Esophagus muscularis mucosa (tissue), 4 donors: ENCODE results near the gene PDZD11. TPM values are rescaled to one million over a fixed set of nuclear protein-coding genes. Genes with fewer than 3 reads are reported as not detected.

Experiments used
- DNase-seq: peaks from one replicate; pipeline ENCODE4 v3.0.0-alpha.2; 2017; ENCODE audit errors: extremely low spot score
- H3K27ac ChIP-seq, 4 donors: fragments of 200-600 bp; sonication (generic); replicated peaks in 1 of 4; 1 replicate in 3 of 4; 2 replicates in 1 of 4; pipeline ENCODE4 v1.5.1; 2016 to 2019; ENCODE audit warnings: mild to moderate bottlenecking in 1 of 4
- H3K27me3 ChIP-seq, 4 donors: fragments of 200-600 bp; sonication (generic); one replicate each; pipeline versions ENCODE4 v1.5.1 to v1.6.0; 2016 to 2019
- H3K36me3 ChIP-seq, 4 donors: fragments of 200-600 bp; sonication (generic); one replicate each; pipeline ENCODE4 v1.5.1; 2016 to 2019
- H3K4me1 ChIP-seq, 4 donors: fragments of 200-600 bp; sonication (generic); one replicate each; pipeline ENCODE4 v1.5.1; 2016 to 2019
- H3K4me3 ChIP-seq, 4 donors: fragments of 200-600 bp; sonication (generic); 1 replicate in 2 of 4; 2 replicates in 2 of 4; pipeline ENCODE4 v1.5.1; 2016 to 2019; ENCODE audit warnings: mild to moderate bottlenecking in 4 of 4, moderate library complexity in 1 of 4
- H3K9me3 ChIP-seq, 4 donors: fragments of 200-600 bp; sonication (generic); 1 replicate in 3 of 4; 2 replicates in 1 of 4; pipeline ENCODE4 v1.5.1; 2016 to 2019
- EP300 ChIP-seq: sonication (generic); formaldehyde crosslinking; IDR thresholded peaks from one replicate; pipeline ENCODE4 v1.6.1; 2017; ENCODE audit warnings: antibody characterized with exemption
- POLR2A ChIP-seq: fragments of 450-650 bp; IDR thresholded peaks from one replicate; pipeline ENCODE4 v1.6.1; 2017; ENCODE audit warnings: antibody characterized with exemption, moderate library complexity, mild to moderate bottlenecking, low read depth
- POLR2AphosphoS5 ChIP-seq, 2 donors: sonication (generic); formaldehyde crosslinking; IDR thresholded peaks; one replicate each; pipeline ENCODE4 v1.6.1; 2017; ENCODE audit warnings: antibody characterized with exemption in 2 of 2
- WGBS: methylation state at CpG from one replicate; pipeline ENCODE4 v1.1.5; 2018; 5-methylcytosine and 5-hydroxymethylcytosine counted together
- intact Hi-C: fragments of 100-400 bp; cut with DNase I; formaldehyde crosslinking; loops from one replicate; pipeline ENCODE4 v1.15.1; 2023
- total RNA-seq, 4 donors: library from RNA; depleted of rRNA; stranded (reverse); fragments of >200 nt; gene quantifications; one replicate each; pipeline versions ENCODE4 v1.1.0 to v1.2.1, GENCODE V29; 2016
- TF ChIP-seq, protein P1 (sequence below), 3 experiments: fragments of 200-600 bp in 2 of 3; fragments of 450-650 bp in 1 of 3; sonication (generic) in 2 of 3; IDR thresholded peaks; one replicate each; pipeline ENCODE4 v1.5.1; 2017 to 2019; ENCODE audit warnings: antibody characterized with exemption in 3 of 3, mild to moderate bottlenecking in 2 of 3, moderate library complexity in 1 of 3

PDZD11 gene, protein sequence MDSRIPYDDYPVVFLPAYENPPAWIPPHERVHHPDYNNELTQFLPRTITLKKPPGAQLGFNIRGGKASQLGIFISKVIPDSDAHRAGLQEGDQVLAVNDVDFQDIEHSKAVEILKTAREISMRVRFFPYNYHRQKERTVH
- 10 to 100 TPM; 26.0 to 32.9 (median 29.4) TPM for total RNA-seq

DNA sequence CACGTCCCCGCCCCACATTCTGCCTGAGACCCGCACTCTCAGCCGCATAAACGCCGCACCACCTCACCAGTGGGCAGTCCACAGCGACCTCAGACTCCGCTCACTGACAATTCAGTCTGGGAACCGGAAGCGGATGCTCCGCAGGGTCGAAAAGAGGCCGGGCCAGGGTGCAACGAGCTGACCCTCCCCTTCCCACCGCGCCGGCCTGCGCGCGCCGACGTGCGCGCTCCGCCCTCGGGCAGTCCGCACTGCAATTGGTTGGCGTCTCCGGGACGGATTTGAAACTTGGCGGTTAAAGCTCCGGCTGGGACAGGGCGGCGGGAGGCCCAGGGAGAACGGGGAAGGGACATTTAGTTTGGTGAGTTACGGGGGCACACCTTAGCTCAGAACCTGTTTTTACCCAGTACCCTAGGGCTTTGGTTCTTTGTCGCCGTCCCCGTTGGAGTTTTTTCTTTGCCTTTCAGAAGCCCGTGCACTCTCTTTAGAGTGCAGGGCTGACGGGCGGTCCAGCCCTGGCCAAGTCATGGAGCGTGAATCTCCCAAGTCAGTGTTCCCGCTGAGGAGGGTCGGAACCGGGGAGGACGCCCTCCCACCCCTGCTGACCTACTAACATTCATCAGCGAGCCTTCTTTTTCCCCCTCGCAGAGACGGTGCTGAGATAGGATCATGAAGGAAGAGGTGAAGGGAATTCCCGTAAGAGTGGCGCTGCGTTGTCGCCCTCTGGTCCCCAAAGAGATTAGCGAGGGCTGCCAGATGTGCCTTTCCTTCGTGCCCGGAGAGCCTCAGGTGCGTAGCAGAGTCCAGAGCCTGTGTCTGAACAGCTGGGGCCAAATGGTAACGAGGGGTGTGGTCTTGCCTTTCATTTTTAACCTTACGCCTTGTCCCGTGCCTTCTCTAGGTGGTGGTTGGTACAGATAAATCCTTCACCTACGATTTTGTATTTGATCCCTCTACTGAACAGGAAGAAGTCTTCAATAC is at the start of gene PDZD11, which contains the start of gene KIF4A:
TSS of gene PDZD11 (minus strand) at position 135 of the 978 bp plus-strand sequence. CDS start 586 bp downstream, outside the sequence.
TSS of gene KIF4A (plus strand) at position 312 of the 978 bp plus-strand sequence. CDS start at position 667, 355 bp downstream.
- intact Hi-C loops: loop anchor here (10.0 kb wide), 1 partner anchor 145 kb away; no protein-coding TSS in a partner anchor

DNA sequence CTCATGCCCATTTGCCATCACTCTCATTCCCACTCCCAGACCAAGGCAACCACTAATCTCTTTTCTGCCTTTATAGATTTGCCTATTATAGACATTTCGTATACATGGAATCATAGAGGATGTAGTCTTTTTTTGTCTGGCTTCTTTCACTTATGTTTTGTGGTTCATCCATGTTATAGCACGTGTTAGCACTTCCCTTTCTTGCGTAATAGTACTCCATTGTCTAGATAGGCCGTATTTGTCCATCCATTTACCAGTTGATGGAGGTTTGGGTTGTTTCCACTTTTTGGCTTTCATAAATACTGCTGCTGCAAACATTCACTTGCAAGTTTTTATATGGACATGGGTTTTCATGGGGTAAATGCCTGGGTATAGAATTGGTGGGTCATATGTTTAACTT is 48.6 kb upstream of the PDZD11 start:
- DNase-seq: no peak
- Histone ChIP-seq H3K9me3 (no peaks in the 10 kb centered on the region), H3K4me3 (no peak overlapping the region), H3K27me3 (peaks cover 0 to 5% (median 0%) of the 10 kb centered on the region in 4 donors), H3K36me3 (no peaks in the 10 kb centered on the region), H3K4me1 (no peaks in the 10 kb centered on the region), H3K27ac (no peak overlapping the region)
- intact Hi-C loops: no loop called here
- WGBS: 77% methylated on average over 4 of the region's 4 CpGs
- TF ChIP-seq, protein P1, sequence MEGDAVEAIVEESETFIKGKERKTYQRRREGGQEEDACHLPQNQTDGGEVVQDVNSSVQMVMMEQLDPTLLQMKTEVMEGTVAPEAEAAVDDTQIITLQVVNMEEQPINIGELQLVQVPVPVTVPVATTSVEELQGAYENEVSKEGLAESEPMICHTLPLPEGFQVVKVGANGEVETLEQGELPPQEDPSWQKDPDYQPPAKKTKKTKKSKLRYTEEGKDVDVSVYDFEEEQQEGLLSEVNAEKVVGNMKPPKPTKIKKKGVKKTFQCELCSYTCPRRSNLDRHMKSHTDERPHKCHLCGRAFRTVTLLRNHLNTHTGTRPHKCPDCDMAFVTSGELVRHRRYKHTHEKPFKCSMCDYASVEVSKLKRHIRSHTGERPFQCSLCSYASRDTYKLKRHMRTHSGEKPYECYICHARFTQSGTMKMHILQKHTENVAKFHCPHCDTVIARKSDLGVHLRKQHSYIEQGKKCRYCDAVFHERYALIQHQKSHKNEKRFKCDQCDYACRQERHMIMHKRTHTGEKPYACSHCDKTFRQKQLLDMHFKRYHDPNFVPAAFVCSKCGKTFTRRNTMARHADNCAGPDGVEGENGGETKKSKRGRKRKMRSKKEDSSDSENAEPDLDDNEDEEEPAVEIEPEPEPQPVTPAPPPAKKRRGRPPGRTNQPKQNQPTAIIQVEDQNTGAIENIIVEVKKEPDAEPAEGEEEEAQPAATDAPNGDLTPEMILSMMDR (IDR thresholded peaks at IDR 0.05): no peak
- TF ChIP-seq EP300: no peak
- TF ChIP-seq POLR2A: no peak
- TF ChIP-seq POLR2AphosphoS5 (IDR thresholded peaks at IDR 0.05): no peak

More for the DNA sequence above, at the start of gene PDZD11, which contains the start of gene KIF4A:
- peak; percentile 92 for DNase-seq
- WGBS: 31% methylated on average over 44 of the region's 62 CpGs
- Histone ChIP-seq H3K9me3 (no peaks in the 10 kb centered on the region), H3K36me3 (peaks cover 0 to 31% (median 17%) of the 10 kb centered on the region in 4 donors), H3K4me1 (peaks cover 8 to 15% (median 12%) of the 10 kb centered on the region in 4 donors), H3K27me3 (no peaks in the 10 kb centered on the region), H3K27ac (peak within 1 kb of the TSS; percentile 58 to 80 (median 73)), H3K4me3 (peak within 1 kb of the TSS; percentile 53 to 63 (median 56))
- TF ChIP-seq POLR2A: no peak
- peak; percentile 32 to 66 for TF ChIP-seq POLR2AphosphoS5 (IDR thresholded peaks at IDR 0.05)

DNA sequence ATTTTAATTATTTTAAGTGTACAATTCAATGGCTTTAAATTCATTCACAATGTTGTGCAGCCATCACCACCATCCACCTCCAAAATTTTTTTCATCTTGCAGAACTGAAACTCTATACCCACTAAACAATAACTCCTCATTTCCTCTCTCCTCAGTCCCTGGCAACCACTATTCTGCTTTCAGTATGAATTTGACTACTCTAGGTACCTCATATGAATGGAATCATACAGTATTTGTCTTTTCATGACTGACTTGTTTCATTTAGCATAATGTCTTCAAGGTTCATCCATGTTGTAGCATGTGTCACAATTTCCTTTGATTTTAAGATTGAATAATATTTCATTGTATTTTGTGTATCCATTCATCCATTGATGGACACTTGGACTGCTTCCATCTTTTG is 47.0 kb upstream of the PDZD11 start:
- H3K4me3 ChIP-seq: no peak overlapping the region
- H3K36me3 ChIP-seq: no peaks in the 10 kb centered on the region
- TF ChIP-seq EP300 (no peak), POLR2A (no peak), POLR2AphosphoS5 (IDR thresholded peaks at IDR 0.05) (no peak)
- TF ChIP-seq, protein P1 (IDR thresholded peaks at IDR 0.05): no peak
- H3K4me1 ChIP-seq: no peaks in the 10 kb centered on the region
- DNase-seq: no peak
- H3K9me3 ChIP-seq: no peaks in the 10 kb centered on the region
- no peak overlapping the region for H3K27ac ChIP-seq
- peaks cover 0 to 5% (median 0%) of the 10 kb centered on the region in 4 donors for H3K27me3 ChIP-seq
- intact Hi-C loops: no loop called here

DNA sequence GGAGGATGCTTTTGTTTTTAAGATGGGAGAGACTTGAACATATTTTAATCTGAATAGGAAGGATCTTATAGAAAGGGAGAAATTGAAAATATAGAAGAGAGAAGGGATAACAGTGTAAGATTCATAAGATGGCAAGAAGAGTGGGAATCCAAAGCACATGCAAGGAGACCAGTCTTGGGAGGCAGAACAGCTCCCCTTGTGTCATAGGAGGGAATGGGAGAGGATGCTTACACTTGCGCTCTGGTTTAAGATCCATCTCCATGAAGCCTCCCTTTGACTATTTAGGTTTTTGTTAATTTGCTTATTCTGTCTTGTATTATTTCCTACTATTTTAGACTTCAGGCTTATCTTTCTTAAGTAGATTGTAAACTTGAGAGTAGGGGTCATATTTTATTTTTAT is 42.9 kb upstream of the PDZD11 start:
- no peak for TF ChIP-seq POLR2AphosphoS5 (IDR thresholded peaks at IDR 0.05)
- TF ChIP-seq, protein P1 (IDR thresholded peaks at IDR 0.05): no peak
- TF ChIP-seq POLR2A: no peak
- TF ChIP-seq EP300: no peak
- Histone ChIP-seq H3K9me3 (no peaks in the 10 kb centered on the region), H3K27me3 (no peaks in the 10 kb centered on the region), H3K4me1 (no peaks in the 10 kb centered on the region), H3K4me3 (no peak overlapping the region), H3K27ac (no peak overlapping the region), H3K36me3 (no peaks in the 10 kb centered on the region)
- intact Hi-C loops: no loop called here
- DNase-seq: no peak
- 83% methylated on average over 1 of the region's 1 CpG for WGBS

DNA sequence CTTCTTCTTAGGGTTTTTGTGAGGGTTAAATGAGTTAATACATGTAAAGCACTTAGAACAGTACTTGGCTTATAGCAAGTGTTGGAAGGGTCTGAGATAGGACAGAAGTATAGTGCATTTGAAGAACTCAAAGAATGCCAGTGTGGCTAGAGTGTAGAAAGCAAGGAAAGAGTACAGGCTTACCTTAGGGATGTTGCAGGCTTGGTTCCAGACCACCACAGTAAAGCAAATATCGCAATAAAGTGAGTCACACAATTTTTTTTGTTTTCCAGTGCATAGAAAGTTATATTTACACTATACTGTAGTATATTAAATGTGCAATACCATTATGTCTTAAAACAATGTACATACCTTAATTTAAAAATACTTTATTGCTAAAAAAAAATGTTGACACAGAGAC is 41.4 kb upstream of the PDZD11 start:
- DNase-seq: no peak
- H3K4me1 ChIP-seq: no peaks in the 10 kb centered on the region
- no peaks in the 10 kb centered on the region for H3K9me3 ChIP-seq
- intact Hi-C loops: no loop called here
- H3K36me3 ChIP-seq: no peaks in the 10 kb centered on the region
- WGBS: 67% methylated on average over 1 of the region's 1 CpG
- no peak overlapping the region for H3K4me3 ChIP-seq
- H3K27me3 ChIP-seq: no peaks in the 10 kb centered on the region
- no peak overlapping the region for H3K27ac ChIP-seq
- TF ChIP-seq EP300: no peak
- TF ChIP-seq POLR2AphosphoS5 (IDR thresholded peaks at IDR 0.05): no peak
- TF ChIP-seq, protein P1 (IDR thresholded peaks at IDR 0.05): no peak
- TF ChIP-seq POLR2A: no peak
